HG02678 (cell line): ENCODE data around the gene CFDP1.
A peak's percentile ranks its signal among the peaks of the same experiment; 100 is the strongest.

ENCODE experiments used
- ATAC-seq: cut with Tn5 transposase; IDR thresholded peaks from one replicate; pipeline ENCODE4 v1.9.1; 2021; ENCODE audit warnings: mild to moderate bottlenecking, moderate library complexity; ENCODE audit not compliant: unreplicated experiment

CFDP1 gene

DNA sequence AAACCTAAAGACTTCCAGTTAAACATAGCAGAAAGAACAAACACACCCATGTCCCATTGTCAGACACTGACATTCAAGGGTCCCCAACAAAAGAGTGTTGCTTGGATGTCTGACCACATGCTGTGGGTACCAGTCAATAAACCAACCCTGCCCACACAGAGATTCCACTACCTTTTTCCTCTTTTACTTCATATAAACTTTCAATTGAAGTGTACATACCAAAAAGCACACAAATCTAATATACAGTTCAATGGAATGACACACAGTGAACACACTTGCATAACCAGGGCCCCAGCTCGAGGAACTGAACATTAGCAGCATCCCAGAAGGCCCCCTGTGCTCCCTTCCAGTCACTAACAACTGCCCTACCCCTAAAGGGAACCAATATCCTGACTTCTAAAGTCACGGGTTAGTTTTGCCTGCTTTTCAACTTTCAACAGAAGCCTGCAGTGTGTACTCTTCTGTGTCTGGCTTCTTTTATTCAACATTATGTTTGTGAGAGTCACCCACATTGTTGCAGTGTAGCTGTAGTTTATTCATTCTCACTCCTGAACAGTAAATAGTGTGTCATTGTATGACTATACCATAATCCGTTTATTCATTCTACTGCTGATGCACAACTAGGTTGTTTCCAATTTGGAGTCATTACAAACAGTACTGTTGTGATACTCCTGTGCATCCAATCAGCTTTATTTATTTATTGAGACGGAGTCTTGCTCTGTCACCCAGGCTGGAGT is 18.0 kb downstream of the CFDP1 start:
- no peak for ATAC-seq

DNA sequence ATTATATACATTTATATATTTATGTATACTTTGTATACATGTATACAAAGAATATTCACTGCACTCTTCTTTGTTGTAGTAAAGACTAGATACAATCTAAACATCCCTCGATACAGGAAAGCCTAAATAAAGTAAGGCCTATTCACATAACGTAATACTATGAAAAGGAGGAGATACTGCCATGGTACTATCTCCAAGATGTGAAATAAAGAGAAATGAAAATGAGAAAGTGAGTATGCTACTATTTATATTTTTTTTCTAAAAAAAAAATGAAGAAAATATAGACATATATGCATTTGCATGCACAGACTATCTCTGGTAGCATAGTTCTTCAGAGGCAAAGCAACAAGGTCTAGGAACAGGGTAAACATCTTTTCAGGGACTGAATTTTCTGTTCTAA is 19.4 kb downstream of the CFDP1 start:
- ATAC-seq: no peak

DNA sequence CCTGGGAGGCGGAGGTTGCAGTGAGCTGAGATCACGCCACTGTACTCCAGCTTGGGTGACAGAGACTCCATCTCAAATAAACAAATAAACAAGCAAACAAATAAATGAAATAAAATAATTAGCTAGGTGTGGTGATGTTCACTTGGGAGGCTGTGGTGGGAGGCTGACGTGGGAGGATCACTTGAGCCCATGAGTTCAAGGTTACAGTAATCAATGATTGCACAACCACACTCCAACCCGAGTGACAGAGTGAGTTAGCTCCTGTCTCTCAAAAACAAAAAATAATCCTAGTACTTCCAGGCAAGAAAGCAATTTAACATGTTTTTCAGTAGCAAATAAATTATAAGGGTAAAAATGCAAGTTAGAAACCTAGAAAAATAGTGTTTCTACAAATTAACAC is 26.4 kb downstream of the CFDP1 start:
- ATAC-seq: no peak

DNA sequence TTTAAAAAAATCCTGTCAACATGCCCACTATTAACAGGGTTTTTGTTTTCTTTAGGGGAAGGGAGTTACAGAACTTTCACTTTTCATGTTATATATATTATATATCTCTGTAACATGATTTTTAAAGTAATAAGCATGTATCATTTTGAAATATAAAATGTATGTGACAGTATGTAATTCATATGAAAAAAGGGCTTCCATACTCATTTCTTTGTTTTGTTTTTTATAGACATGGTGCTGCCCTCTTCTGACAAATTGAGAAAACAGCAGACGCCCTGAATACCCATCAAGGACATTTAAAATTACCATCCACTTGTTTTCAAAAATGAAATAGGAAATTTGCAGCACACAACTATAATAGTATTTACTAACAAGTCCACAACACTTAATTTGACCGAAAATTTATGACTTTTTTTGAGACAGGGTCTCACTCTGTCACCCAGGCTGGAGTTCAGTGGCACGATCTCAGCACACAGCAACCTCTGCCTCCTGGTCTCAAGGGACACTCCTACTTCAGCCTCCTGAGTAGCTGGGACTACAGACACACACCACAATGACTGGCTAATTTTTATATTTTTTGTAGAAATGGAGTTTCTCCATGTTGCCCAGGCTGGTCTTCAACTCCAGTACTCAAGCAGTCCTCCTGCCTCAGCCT is 30.4 kb downstream of the CFDP1 start:
- ATAC-seq: no peak

DNA sequence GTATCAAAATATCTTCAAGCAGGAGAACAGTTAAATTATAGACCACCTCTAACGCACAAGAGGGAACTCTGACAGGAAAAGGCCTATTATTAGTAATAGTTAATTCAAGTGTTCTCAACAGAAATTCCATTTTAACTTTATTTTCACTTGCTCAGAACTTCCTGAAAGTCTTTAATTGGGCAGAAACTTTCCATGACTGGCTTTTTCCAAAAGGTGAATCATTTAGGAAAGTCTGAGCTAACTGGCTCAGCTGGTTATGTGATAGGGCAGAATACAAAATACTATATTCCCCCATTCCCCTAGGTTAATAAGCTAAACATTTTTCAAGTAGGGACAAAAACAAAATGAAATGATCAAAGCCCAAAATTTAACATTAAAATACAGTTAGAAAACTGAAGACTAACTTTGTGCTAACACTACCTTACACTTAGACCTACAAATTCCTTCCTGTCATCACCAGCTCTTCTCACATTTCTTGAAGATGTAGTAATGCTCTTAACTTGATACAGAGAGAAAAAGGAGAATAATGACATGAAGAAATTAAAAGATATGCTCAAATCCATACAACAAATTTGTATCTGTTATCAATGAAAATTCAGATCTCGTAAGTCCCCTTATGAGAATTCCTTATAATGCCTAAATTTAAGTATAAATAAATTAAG is 31.0 kb downstream of the CFDP1 start:
- ATAC-seq: no peak

DNA sequence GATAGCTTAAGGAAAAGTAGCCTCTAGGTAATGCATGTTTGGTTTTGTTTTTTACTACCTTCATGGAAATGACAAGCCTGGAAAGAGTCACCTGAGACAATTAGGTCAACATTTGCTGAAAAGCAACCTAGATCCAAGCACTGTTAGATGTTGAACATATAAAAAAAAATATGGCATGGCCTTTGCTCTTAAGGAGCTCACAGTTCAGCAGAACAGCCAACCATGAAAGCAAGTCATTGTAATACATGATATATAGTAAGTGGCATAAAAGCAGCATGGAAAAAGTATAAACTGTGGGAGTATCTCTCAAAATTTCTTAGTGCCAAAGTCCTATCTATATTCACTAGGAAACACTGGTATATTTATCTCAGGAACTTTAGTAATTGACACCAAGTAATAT is 31.6 kb downstream of the CFDP1 start:
- no peak for ATAC-seq

DNA sequence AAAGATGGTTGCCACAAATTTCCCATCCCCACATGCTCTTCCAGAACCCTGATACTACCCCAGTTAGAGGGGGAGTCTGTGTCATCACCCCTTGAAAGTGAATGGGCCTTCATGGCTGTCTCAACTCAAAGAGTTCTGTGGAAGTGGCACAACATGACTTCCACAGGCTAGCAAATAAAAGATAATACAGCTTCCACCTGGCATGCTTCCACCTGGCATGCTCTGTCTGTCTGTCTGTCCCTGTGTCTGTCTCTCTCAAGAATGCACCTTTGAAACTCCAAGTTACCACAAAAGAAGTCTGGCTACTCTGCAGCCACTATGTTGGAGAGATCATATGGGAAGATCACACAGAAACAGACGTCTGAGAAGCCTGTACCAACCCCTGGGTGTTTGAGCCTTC is 35.0 kb downstream of the CFDP1 start:
- ATAC-seq: no peak

DNA sequence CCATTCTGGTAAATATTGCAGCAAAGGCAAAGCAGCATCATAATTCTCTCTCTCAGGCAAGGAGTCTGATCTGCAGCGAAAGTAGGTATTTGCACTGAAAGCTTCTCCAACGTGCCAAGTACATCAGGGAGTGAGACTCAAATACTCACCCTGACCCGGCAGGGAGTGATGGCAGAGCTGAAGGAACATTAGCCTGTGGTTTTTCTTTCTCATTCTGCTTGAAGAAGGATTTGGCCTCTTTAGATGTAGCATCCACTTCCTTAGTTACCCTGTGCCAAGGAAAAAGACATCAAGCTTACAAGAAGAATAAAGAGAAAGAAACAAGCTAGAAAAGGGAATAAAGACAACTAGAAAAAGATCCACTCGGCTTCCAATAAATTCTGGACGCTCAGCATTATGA is 38.4 kb downstream of the CFDP1 start:
- no peak for ATAC-seq

DNA sequence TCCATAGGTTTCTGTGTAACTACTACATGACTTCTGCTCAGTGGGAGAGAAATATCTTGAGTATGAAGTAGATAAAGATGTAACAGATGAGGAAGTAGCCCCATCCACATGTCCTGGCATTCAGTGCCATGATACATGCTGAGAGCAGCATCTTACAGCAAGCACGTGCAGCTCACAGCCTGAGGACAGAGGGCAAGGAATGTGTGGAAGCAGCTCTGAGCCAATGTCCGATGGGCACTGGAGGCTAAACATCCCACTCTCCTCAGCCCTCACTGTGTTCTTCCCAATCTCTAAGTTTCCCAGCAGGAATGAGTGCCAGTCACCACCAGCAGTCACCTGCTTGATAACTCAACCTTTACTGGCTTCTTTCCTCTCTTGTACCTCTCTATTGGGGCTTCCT is 40.4 kb downstream of the CFDP1 start:
- ATAC-seq: no peak

DNA sequence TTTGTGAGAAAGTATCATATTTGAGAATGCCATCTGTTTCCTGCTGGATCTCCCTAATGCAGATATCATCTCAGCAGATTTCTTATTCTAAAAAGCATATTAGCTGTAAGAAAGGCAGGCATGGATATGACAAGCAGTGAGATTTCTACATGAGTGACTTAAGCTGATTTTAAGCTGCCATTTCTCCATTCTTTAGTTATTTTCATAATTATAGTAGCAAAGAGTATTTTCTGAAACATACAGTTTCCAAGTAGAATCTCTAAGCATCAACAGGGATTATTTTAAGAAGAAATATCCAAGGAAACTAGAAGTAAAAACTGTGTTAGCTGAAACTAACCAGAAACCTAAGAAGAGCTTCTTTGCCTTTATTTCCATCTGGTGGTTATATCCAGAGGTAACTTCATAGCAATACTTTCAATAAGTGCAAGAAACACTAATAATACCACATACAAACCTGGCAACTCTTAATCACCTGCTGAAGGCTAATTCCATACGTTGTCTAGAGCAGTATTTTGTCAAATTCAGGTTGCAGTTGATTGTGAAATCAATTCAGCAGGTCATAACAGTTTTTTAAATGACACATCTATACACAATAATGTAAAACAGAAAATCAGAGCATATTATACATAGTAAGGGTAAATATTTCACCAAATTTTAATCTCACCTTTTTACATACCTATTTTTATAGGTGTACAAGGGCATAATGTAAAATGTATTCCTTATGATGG is 42.2 kb downstream of the CFDP1 start:
- no peak for ATAC-seq

DNA sequence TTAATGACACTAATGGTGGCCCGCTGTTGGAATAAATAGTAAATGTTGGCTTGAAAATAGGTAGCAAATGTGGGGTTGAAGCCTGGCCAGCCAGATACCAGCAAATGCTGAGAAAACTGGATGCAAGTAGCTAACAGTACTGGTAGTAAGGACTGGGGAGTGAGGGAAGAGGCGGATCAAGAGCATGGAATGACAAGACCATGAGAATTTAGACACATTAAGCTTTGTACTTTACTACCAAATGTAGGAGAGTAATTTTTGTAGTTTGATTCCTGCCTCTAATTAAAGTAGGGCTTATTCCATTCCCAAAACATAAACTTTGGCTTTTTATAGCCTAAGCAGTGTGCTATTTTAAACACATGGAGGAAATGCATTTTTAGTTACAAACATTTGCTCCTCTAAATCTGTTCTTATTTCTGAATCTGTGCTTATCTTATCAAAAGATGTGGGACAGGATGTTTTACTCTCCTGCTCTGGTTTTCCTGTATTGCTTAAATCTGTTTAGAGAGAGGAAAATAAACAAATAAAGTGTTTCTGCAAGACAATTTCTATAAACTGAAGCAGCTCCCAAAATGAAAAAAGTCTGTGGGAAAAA is 44.1 kb downstream of the CFDP1 start:
- no peak for ATAC-seq

DNA sequence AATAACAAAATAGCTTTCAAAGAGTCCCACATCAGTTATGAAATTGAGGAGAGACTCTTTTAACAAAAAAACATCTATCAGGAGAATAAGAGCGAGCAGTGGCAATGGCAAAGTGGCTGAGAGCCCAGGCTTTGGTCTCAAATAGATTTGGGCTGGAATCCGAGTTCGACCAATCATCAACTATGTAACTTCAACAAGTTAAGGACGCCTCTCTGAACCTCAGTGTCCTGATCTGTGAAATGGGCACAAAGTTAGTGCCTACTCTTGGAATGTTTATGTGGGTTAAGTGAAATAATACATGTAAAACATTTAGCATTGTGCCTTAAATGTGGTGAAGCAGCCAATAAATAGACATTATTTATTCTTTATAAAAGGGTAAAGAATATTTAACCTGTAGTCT is 45.4 kb downstream of the CFDP1 start:
- ATAC-seq: no peak

DNA sequence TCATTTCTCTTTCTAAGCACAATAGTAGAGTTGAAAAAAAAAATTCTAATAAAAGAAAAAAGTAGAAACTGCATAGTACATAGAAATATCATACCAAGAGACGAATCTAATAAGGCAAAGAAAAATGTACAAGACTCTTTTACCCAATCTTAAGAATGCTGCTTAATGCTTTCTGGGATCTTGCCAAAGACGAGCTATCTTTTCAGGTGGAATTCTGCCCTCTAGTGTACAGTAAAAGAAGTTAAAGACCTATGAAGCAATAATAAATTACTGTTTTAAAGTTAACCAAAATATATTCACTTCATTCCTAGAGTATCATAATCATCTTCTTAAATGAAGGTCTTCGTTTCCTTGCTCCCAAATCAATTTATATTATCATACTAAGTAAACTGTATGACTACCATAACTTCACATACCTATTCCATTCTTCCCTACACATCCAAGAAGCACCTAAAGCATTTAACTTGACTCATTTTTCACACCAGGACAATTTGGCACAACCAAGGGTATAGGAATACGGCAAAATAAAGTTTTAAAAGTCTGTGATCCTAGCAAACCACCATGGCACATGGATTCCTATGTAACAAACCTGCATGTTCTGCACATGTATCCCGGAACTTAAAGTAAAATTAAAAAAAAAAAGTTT is 47.7 kb downstream of the CFDP1 start:
- ATAC-seq: no peak

DNA sequence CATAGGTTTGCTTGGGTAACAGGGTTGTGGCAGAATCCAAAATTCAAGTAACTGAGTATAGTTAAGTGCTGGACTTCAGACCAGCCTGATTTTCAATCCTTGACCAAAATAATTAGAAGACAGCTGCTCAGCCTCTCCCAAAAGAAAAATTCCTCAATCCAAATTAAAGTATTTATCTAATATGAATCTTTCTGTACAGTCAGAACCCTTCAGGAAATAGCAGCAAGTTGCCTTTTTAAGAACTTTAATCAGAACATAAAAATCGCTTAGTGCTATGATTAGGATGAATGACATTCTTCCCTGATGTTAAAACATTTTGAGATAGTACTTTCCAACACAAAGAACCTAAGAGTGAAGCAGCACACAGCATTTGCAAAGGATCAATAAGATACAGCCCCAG is 50.2 kb downstream of the CFDP1 start:
- ATAC-seq: no peak

DNA sequence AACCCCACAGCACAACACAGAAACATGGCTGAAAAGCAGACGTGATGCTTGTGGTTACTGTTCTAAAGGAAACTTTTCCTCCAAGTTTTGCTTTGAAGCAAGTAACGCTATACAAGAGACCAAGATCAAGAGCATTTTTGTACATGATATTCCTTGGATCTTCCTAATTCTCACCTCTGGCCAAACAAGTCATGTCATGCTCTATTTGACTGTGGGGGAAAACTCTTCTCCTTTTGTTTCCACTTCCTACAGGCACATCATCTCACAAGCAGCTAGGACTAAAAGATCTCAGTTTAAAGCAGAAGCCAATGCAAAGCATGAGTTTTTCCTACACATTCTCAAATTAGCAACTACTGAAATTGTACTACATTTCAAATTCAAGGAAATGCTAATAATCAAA is 50.7 kb downstream of the CFDP1 start:
- ATAC-seq: no peak

DNA sequence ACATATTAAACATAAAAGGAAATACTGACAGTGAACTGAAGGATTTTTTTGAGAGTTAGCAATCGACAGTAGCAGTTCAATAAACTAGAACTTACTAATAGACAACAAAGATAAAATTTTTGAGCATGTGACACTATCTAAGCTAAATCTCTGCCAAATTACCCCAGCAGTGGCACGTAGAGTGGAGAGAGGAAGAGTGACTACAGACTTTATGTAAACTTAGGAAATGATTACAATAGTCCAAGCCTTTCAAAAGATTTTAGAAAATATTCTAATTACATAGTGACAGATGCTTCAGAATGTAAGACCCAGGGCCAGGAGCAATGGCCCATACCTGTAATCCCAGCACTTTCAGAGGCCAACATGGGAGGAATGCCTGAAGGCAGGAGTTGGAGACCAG is 52.4 kb downstream of the CFDP1 start:
- no peak for ATAC-seq

DNA sequence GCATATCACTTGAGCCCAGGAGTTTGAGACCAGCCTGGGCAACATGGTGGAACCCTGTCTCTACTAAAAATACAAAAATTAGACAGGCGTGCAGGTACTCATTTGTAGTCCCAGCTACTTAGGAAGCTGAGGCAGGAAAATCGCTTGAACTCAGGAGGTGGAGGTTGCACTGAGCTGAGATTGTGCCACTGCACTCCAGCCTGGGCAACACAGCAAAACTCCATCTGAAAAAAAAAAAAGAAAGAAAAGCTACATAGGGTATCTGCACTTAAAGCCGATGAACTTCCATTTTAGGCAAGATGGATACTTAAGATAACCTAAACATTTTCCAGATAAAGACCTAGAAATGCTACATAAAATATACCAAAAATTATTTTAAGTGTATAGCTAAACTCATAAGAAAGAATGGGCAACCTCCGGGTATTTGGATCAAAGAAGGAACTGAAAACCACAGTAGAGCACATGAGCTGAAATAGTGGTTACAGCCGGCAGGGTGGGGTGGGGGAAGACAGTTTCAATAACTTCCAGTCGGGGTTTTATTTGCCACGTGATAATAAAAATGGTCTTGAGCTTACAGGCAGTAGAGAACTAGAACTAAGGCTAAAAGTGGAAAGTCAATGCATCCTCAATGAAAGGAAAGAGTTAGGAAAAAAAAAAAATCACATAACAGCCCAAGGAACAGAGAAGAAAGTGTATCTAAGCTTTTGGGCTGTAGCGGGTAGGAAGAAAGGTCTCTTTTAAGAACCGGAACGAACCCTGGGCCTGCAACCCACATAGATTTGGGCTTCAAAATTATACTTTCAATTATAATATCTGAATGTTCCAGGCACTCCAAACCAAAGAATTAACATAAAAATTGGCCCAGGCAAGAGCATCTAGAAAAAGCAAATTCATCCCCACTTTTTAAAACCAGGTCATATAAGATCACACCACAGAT is 53.1 kb downstream of the CFDP1 start:
- peak; percentile 86 for ATAC-seq

DNA sequence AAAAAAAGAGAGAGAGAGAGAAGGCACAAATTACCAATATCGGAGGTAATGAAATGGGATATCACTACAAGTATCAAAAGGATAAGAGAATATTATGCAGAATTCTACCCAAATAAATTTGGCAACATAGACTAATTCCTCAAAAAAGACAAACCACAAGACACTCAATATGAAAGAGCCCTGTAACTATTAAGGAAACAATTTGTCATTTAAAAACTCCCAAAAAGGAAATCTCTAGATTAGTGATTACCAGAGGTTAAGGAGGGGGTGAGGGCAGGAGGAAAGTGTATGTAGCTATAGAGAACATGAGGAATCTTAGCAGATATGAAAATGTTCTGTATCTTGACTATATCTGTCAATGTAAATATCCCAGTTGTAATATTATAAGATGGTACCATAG is 54.0 kb downstream of the CFDP1 start:
- ATAC-seq: peak; percentile 52

DNA sequence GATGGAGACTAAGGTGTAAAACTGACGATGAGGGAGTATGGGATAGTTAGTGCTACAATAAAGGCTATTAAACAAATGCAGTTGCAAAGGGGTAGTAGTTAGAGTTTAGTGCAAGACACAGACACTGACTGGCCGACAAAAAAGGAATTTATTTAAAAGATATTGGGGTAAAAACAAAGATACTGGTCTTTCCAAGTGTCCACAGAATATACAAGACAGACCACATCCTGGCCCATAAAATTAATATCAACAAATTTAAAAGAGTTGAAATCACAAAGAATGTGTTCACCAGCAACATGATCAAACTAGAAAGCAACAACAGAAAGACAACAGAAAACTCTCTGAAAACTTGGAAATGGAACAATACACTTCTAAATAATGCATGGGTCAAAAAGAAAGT is 54.7 kb downstream of the CFDP1 start:
- no peak for ATAC-seq
